ENCODE measurements around the gene FOXN3.
"Not testable (repeated sequence)": the region's sequence is repeated elsewhere in the genome, so short reads cannot be mapped to it uniquely, and the experiment has no call there.

The FOXN3 gene

GRCh38 chr14:89112720-89113119, 304.3 kb downstream of the FOXN3 start:
- POLR2A ChIA-PET, result no interaction called here
- TF ChIP-seq CTCF (IDR thresholded peaks at IDR 0.05; ENCODE audit: control extremely low read depth, extremely low read depth, low read depth, missing control alignments), result no peak
- CTCF ChIA-PET, result no interaction called here
- DNase-seq (ENCODE audit: extremely low spot score), result no peak

GRCh38 chr14:89111766-89112543, 305.1 kb downstream of the FOXN3 start:
- POLR2A ChIA-PET, CTCF ChIA-PET: not testable (repeated sequence)

GRCh38 chr14:89111232-89111631, 305.8 kb downstream of the FOXN3 start:
- POLR2A ChIA-PET; CTCF ChIA-PET; DNase-seq (ENCODE audit: extremely low spot score): not testable (repeated sequence)

More at GRCh38 chr14:89111766-89112543, 305.1 kb downstream of the FOXN3 start:
- not testable (repeated sequence) for DNase-seq (ENCODE audit: extremely low spot score)

- no peak for TF ChIP-seq CTCF (IDR thresholded peaks at IDR 0.05; ENCODE audit: control extremely low read depth, extremely low read depth, low read depth, missing control alignments)
- ChIA-PET CTCF (no interaction called here), POLR2A (no interaction called here)
- no peak for DNase-seq (ENCODE audit: extremely low spot score)
These were observed 306.9 kb downstream of the FOXN3 start for GRCh38 chr14:89110110-89110509.

- ChIA-PET POLR2A (no interaction called here), CTCF (no interaction called here)
- TF ChIP-seq CTCF (IDR thresholded peaks at IDR 0.05; ENCODE audit: control extremely low read depth, extremely low read depth, low read depth, missing control alignments), result no peak
- DNase-seq (ENCODE audit: extremely low spot score), result no peak
These were observed 308.4 kb downstream of the FOXN3 start for GRCh38 chr14:89108608-89109007.

GRCh38 chr14:89107626-89108025, 309.4 kb downstream of the FOXN3 start:
- TF ChIP-seq CTCF (IDR thresholded peaks at IDR 0.05; ENCODE audit: control extremely low read depth, extremely low read depth, low read depth, missing control alignments), result no peak
- ChIA-PET CTCF (interaction anchor here (1.1 kb wide), 1 partner anchor 10 kb away, joined by 3 read pairs; no protein-coding TSS in a partner anchor), POLR2A (no interaction called here)
- DNase-seq (ENCODE audit: extremely low spot score), result no peak
